ENCODE data around the gene DNMBP. TPM values are rescaled to one million over a fixed set of nuclear protein-coding genes. Genes with fewer than 3 reads are reported as not detected.

DNMBP gene
- total RNA-seq, 1 donor from 2014 or later = 26.7 TPM

GRCh38 chr10:99860466-99860865, 149.3 kb downstream of the DNMBP start:
- Histone ChIP-seq H3K4me2 (no peak overlapping the region), H3F3A (ENCODE audit: low read depth) (no peaks in the 10 kb centered on the region), H3K27me3 (no peaks in the 10 kb centered on the region), H2AFZ (replicated peaks) (no peak overlapping the region), H3K9me3 (ENCODE audit: low read depth) (no peaks in the 10 kb centered on the region), H3K4me1 (no peaks in the 10 kb centered on the region), H3K9ac (no peak overlapping the region), H3K4me3 (no peak overlapping the region), H3K36me3 (no peaks in the 10 kb centered on the region), H4K20me1 (ENCODE audit: low read depth) (no peaks in the 10 kb centered on the region), H3K79me2 (ENCODE audit: low read depth) (no peaks in the 10 kb centered on the region), H3K27ac (no peak overlapping the region)
- Mint-ChIP-seq H3K27me3 (ENCODE audit: insufficient read depth, low read depth) (no peaks in the 10 kb centered on the region), H3K4me1 (no peaks in the 10 kb centered on the region), H3K27ac (no peak overlapping the region), H3K9me3 (peaks cover 10% of the 10 kb centered on the region), H3K36me3 (no peaks in the 10 kb centered on the region), H3K4me3 (no peak overlapping the region)
- TF ChIP-seq CTCF (IDR thresholded peaks at IDR 0.05) = no peak
- TF ChIP-seq EZH2 (IDR thresholded peaks at IDR 0.05) = no peak
- no peak for TF ChIP-seq EZH2phosphoT487 (IDR thresholded peaks at IDR 0.05)
- DNase-seq (ENCODE audit: low spot score) = no peak

GRCh38 chr10:99859585-99859984, 150.2 kb downstream of the DNMBP start:
- Histone ChIP-seq H3K27ac (no peak overlapping the region), H3K9me3 (ENCODE audit: low read depth) (no peaks in the 10 kb centered on the region), H3K9ac (no peak overlapping the region), H3K4me3 (no peak overlapping the region), H3K79me2 (ENCODE audit: low read depth) (no peaks in the 10 kb centered on the region), H2AFZ (replicated peaks) (no peak overlapping the region), H3K4me1 (no peaks in the 10 kb centered on the region), H3K27me3 (no peaks in the 10 kb centered on the region), H3F3A (ENCODE audit: low read depth) (no peaks in the 10 kb centered on the region), H3K36me3 (no peaks in the 10 kb centered on the region), H4K20me1 (ENCODE audit: low read depth) (no peaks in the 10 kb centered on the region), H3K4me2 (no peak overlapping the region)
- Mint-ChIP-seq H3K27me3 (ENCODE audit: insufficient read depth, low read depth) (no peaks in the 10 kb centered on the region), H3K4me1 (peaks cover 2% of the 10 kb centered on the region), H3K27ac (no peak overlapping the region), H3K9me3 (peaks cover 3% of the 10 kb centered on the region), H3K4me3 (no peak overlapping the region), H3K36me3 (no peaks in the 10 kb centered on the region)
- peak; percentile 56 for DNase-seq (ENCODE audit: low spot score)
- no peak for TF ChIP-seq EZH2phosphoT487 (IDR thresholded peaks at IDR 0.05)
- TF ChIP-seq EZH2 (IDR thresholded peaks at IDR 0.05) = no peak
- TF ChIP-seq CTCF (IDR thresholded peaks at IDR 0.05) = peak; percentile 54

- Mint-ChIP-seq H3K9me3 (no peaks in the 10 kb centered on the region), H3K4me3 (no peak overlapping the region), H3K4me1 (peaks cover 2% of the 10 kb centered on the region), H3K27me3 (ENCODE audit: insufficient read depth, low read depth) (no peaks in the 10 kb centered on the region), H3K27ac (peak overlapping the region; percentile 27), H3K36me3 (no peaks in the 10 kb centered on the region)
- no peak overlapping the region for H3K27ac ChIP-seq
- H3K79me2 ChIP-seq (ENCODE audit: low read depth) = no peaks in the 10 kb centered on the region
- no peak overlapping the region for H3K4me2 ChIP-seq
- DNase-seq (ENCODE audit: low spot score) = no peak
- no peak for TF ChIP-seq EZH2phosphoT487 (IDR thresholded peaks at IDR 0.05)
- TF ChIP-seq EZH2 (IDR thresholded peaks at IDR 0.05) = no peak
- TF ChIP-seq CTCF (IDR thresholded peaks at IDR 0.05) = no peak
- no peaks in the 10 kb centered on the region for H3K36me3 ChIP-seq
- no peaks in the 10 kb centered on the region for H3F3A ChIP-seq (ENCODE audit: low read depth)
- H3K4me1 ChIP-seq = no peaks in the 10 kb centered on the region
- no peak overlapping the region for H2AFZ ChIP-seq (replicated peaks)
- no peak overlapping the region for H3K9ac ChIP-seq
- H3K4me3 ChIP-seq = no peak overlapping the region
- H3K9me3 ChIP-seq (ENCODE audit: low read depth) = no peaks in the 10 kb centered on the region
- no peaks in the 10 kb centered on the region for H4K20me1 ChIP-seq (ENCODE audit: low read depth)
- H3K27me3 ChIP-seq = no peaks in the 10 kb centered on the region
Observed at GRCh38 chr10:99858849-99859248, 150.9 kb downstream of the DNMBP start.

Data from neural progenitor cell (in vitro differentiated cells).